ENCODE measurements around the gene RAB40B. TPM values are rescaled to one million over a fixed set of nuclear protein-coding genes. Genes with fewer than 3 reads are reported as not detected.

RAB40B gene
- polyA plus RNA-seq, 2 of the 4 experiments (the other 2 are of a cell fraction) = 5.6 to 9.4 TPM

- H3K9me3 ChIP-seq = no peaks in the 10 kb centered on the region
- no peak for TF ChIP-seq ZNF302 (CRISPR knock-in tag; IDR thresholded peaks at IDR 0.05)
- no peak for TF ChIP-seq JUN (IDR thresholded peaks at IDR 0.05)
- no peak for TF ChIP-seq ZC3H11A (IDR thresholded peaks at IDR 0.05)
- TF ChIP-seq E2F6 (IDR thresholded peaks at IDR 0.05; ENCODE audit: borderline replicate concordance, low read depth) = no peak
- H3K4me3 ChIP-seq = no peak overlapping the region
- ATAC-seq (no peak; a peak in 1 of 6 replicates), FAIRE-seq (no peak), DNase-seq (ENCODE audit: low read depth in 1 of 2, low spot score in 1 of 2) (no peak)
- H3K4me1 ChIP-seq = no peaks in the 10 kb centered on the region
- H3K27ac ChIP-seq = no peak overlapping the region
- H3K4me2 ChIP-seq = no peak overlapping the region
- ChIA-PET CTCF (interaction anchor here (1.2 kb wide), 1 partner anchor 12 kb away, joined by 3 read pairs; no protein-coding TSS in a partner anchor), POLR2A (no interaction called here)
- 95% methylated on average over 21 of the region's 21 CpGs for WGBS (ENCODE audit: missing lambda C conversion rate)
Measured at GRCh38 chr17:82627405-82627804, 71.1 kb downstream of the RAB40B start.

GRCh38 chr17:82623707-82624106, 74.8 kb downstream of the RAB40B start:
- H3K9me3 ChIP-seq = no peaks in the 10 kb centered on the region
- 95% methylated on average over 15 of the region's 15 CpGs for WGBS (ENCODE audit: missing lambda C conversion rate)
- no peak for ATAC-seq
- ChIA-PET POLR2A (no interaction called here), CTCF (interaction anchor here (0.6 kb wide), 1 partner anchor 13 kb away, joined by 3 read pairs; no protein-coding TSS in a partner anchor)
- no peak for DNase-seq (ENCODE audit: low read depth in 1 of 2, low spot score in 1 of 2)
- no peak for TF ChIP-seq EHF (CRISPR knock-in tag; IDR thresholded peaks at IDR 0.05)
- TF ChIP-seq PBX3 (IDR thresholded peaks at IDR 0.05) = no peak
- no peak for TF ChIP-seq RARB (CRISPR knock-in tag; IDR thresholded peaks at IDR 0.05)
- no peak for TF ChIP-seq HOXA7 (CRISPR knock-in tag; IDR thresholded peaks at IDR 0.05)
- TF ChIP-seq TFCP2L1 (CRISPR knock-in tag; IDR thresholded peaks at IDR 0.05) = no peak
- TF ChIP-seq RCOR1 (IDR thresholded peaks at IDR 0.05; ENCODE audit: low read depth, low read length) = no peak
- TF ChIP-seq E2F6 (IDR thresholded peaks at IDR 0.05; ENCODE audit: borderline replicate concordance, low read depth) = no peak
- no peak for TF ChIP-seq ZNF302 (CRISPR knock-in tag; IDR thresholded peaks at IDR 0.05)
- TF ChIP-seq GATA3 (IDR thresholded peaks at IDR 0.05; ENCODE audit: borderline replicate concordance) = no peak
- TF ChIP-seq HES2 (IDR thresholded peaks at IDR 0.05) = no peak
- no peak overlapping the region for H3K4me2 ChIP-seq
- H3K4me1 ChIP-seq = no peaks in the 10 kb centered on the region
- no peak overlapping the region for H3K4me3 ChIP-seq
- H3K27ac ChIP-seq = no peak overlapping the region
- no peak for FAIRE-seq

- DNase-seq (ENCODE audit: low read depth in 1 of 2, low spot score in 1 of 2) = no peak
- ChIA-PET POLR2A (no interaction called here), CTCF (interaction anchor here (0.7 to 1.7 kb wide), 3 partner anchors 10 to 156 kb away, joined by 3 to 4 read pairs (median 4); no protein-coding TSS in a partner anchor)
- H3K4me3 ChIP-seq = no peak overlapping the region
- no peaks in the 10 kb centered on the region for H3K9me3 ChIP-seq
- no peak for TF ChIP-seq MAFK (IDR thresholded peaks at IDR 0.05; ENCODE audit: partially characterized antibody)
- TF ChIP-seq E2F6 (IDR thresholded peaks at IDR 0.05; ENCODE audit: borderline replicate concordance, low read depth) = no peak
- TF ChIP-seq MAZ (IDR thresholded peaks at IDR 0.05; ENCODE audit: borderline replicate concordance, low read depth, low read length) = no peak
- no peak for TF ChIP-seq GATA3 (IDR thresholded peaks at IDR 0.05; ENCODE audit: borderline replicate concordance)
- no peak for TF ChIP-seq TP53 (CRISPR knock-in tag; IDR thresholded peaks at IDR 0.05)
- TF ChIP-seq HOXB13 (CRISPR knock-in tag; IDR thresholded peaks at IDR 0.05; ENCODE audit: low read depth) = no peak
- no peak for TF ChIP-seq CHD2 (IDR thresholded peaks at IDR 0.05; ENCODE audit: low read length, partially characterized antibody)
- no peak for TF ChIP-seq EP300 (IDR thresholded peaks at IDR 0.05)
- TF ChIP-seq ESRRA (IDR thresholded peaks at IDR 0.05; ENCODE audit: borderline replicate concordance, low read length) = no peak
- TF ChIP-seq RCOR1 (IDR thresholded peaks at IDR 0.05; ENCODE audit: low read depth, low read length) = no peak
- TF ChIP-seq HOXB5 (CRISPR knock-in tag; IDR thresholded peaks at IDR 0.05) = no peak
- no peak for TF ChIP-seq MYC (IDR thresholded peaks at IDR 0.05; ENCODE audit: borderline replicate concordance, low read length)
- no peak for TF ChIP-seq MAX (IDR thresholded peaks at IDR 0.05)
- no peak for TF ChIP-seq FOSL2 (IDR thresholded peaks at IDR 0.05)
- TF ChIP-seq FOSL2 (CRISPR knock-in tag; IDR thresholded peaks at IDR 0.05) = no peak
- TF ChIP-seq KDM5A (IDR thresholded peaks at IDR 0.05) = no peak
- TF ChIP-seq USF2 (IDR thresholded peaks at IDR 0.05) = no peak
- TF ChIP-seq SMC3 (IDR thresholded peaks at IDR 0.05) = no peak
- TF ChIP-seq ZNF302 (CRISPR knock-in tag; IDR thresholded peaks at IDR 0.05) = no peak
- TF ChIP-seq ELK1 (IDR thresholded peaks at IDR 0.05; ENCODE audit: low read depth, low read length) = no peak
- TF ChIP-seq CBX2 (IDR thresholded peaks at IDR 0.05; ENCODE audit: borderline replicate concordance, low read depth) = no peak
- no peak for FAIRE-seq
- WGBS (ENCODE audit: missing lambda C conversion rate) = 87% methylated on average over 10 of the region's 10 CpGs
- no peaks in the 10 kb centered on the region for H3K4me1 ChIP-seq
- H3K4me2 ChIP-seq = no peak overlapping the region
- no peak for ATAC-seq
- no peak overlapping the region for H3K27ac ChIP-seq
Measured at GRCh38 chr17:82619641-82620040, 78.9 kb downstream of the RAB40B start.
